Activated naive CD4-positive, alpha-beta T cell (primary cell): ENCODE measurements around the gene PROSER2.

ENCODE experiments used
- DNase-seq, 4 experiments: peaks; one replicate each; lab custom pipeline; 2025; lab: John Stamatoyannopoulos, UW

Gene PROSER2

DNA sequence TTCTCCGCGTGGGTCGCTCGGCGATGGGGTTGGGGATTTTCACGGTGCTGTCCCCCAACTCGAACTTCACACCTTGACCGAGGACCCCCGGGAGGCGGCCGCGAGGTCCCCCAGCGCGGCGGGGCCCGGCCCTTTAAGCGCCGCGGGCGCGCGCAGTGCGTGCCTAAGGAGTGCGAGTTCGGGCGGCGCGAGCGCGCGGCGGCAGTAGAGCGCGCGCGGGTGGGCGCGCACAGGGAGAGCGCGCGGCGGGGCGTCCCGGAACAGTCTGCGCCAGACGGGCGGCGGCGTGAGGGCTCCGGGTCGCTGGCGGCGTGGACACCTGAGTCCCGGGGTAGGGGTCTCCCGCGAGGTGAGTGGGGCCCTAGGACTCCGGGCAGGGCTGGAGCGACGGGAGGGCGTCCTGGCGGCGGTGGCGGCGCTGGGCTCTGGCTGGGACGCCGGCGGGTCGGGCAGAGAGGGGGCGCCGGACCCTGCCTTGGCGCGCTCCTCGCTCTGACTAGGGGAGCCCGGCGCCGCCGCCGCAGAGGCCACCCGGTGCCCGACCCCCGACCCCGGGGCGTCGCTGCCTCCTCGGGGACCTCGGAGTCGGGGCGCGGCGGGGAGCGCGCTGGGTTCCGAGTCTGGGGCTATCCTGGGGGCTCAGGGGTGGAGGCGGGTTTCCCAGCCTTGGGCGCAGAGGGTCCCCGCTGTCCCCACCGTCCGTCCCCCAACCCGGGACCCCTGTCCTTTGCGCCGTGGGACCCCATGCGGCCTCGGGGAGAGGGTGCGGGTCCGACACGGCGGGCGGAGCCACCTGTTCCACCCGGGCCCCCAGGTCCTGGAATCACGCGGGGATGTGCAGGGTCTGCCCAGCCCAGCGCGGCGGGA lies at the start of gene PROSER2:
Gene PROSER2 (plus strand): TSS at position 235 of the 867 bp plus-strand sequence. CDS start 28,722 bp downstream, outside the sequence.
- DNase-seq: peak in 2 of 4 experiments; percentile 8 to 21

DNA sequence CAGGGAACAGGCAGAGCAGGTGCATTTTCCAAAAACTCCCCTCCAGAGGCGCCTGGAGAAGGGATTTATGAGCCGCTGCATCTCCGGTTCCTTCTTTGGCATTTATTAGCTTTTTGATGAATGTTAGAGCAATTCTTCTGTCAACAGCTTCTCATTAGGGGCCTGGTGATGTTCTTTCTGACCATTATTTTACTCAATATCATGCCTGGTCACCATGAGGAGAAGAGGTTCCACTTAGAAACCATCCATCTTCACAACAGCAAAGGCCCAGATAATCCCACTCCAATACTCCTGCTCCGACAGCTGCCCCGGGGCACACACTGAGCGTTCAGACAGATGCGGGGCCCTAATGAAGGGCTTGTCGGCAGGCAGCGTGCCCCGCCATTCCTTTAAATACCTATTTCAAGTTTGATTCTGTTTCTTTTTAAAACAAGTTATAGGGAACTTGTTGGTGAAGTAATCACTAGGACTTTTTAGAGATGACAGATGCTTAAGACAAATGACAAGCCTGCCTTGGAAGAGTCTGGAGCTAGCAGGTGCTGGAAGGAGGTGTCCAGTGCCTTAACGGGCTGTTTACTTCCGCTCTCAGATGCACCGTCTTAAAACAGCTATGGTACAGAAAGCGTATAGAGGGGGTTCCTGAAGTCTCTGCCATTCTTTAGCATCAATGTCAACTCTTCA lies 49.3 kb upstream of the PROSER2 start:
- DNase-seq: no peak

- DNase-seq: no peak
Observed at GRCh38 chr10:11775412-11775811, 47.7 kb upstream of the PROSER2 start.

DNA sequence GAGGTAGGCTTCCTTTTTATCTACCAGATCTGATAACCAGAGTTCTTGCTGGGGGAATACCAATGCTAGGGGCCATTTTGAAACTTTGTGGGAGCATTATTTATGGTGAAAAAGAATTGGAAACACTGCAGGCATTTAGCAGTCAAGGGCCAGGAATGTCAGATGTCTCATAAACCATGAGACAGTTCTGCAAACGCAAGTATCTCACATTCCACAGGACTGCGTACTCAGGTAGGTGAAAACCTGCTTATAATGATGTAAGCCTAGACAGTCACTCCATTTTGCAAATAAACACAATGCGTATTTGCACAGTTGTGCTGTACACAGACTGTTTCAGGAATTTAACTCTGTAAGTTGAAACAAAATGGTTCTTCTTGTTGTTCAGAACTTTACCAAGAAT lies 47.1 kb upstream of the PROSER2 start:
- no peak for DNase-seq

DNA sequence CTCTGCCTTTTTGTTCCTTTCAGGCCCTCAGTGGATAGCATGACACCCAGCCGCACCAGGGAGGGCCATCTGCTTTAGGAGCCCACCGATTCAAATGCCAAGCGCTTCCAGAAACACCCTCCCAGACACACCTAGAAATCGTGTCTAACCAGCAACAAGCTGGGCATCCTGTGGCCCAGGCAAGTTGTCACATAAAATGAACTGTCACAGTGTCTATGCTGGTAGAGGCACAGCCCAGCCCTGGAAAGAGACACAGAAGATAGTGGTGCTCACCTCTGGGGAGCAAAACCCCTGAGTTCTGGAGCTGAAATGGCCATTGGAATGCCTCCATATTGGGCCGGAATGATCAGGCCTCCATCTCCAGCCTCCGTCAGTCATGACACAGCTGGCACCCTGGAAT lies 42.0 kb upstream of the PROSER2 start:
- DNase-seq: no peak

- no peak for DNase-seq
Observed at GRCh38 chr10:11782793-11783557, 40.2 kb upstream of the PROSER2 start.

GRCh38 chr10:11783558-11783865 lies 39.6 kb upstream of the PROSER2 start:
- DNase-seq: no peak

- DNase-seq: no peak
Observed at GRCh38 chr10:11787374-11787773, 35.8 kb upstream of the PROSER2 start.

- no peak for DNase-seq
Observed at GRCh38 chr10:11787846-11788245, 35.3 kb upstream of the PROSER2 start.

GRCh38 chr10:11789306-11789705 lies 33.9 kb upstream of the PROSER2 start:
- no peak for DNase-seq

DNA sequence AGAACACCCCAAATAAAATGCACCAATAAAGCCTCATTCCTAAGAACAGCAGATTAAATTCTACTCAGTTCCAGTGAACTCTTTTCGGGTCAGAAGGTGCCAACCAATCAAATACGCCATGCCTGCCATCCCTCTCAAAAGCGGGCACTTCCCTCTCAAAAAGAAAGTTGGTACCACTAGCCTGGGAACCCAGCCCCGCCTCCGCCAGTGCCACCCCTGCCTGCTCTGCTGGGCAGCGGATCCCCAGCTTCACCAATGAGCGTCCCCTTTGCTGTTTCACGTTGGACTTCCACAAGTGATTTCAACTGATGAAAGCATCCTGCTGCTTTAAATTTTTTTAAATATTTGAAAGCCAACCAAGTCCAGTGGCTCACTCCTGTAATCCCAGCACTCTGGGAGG lies 33.2 kb upstream of the PROSER2 start:
- no peak for DNase-seq

DNA sequence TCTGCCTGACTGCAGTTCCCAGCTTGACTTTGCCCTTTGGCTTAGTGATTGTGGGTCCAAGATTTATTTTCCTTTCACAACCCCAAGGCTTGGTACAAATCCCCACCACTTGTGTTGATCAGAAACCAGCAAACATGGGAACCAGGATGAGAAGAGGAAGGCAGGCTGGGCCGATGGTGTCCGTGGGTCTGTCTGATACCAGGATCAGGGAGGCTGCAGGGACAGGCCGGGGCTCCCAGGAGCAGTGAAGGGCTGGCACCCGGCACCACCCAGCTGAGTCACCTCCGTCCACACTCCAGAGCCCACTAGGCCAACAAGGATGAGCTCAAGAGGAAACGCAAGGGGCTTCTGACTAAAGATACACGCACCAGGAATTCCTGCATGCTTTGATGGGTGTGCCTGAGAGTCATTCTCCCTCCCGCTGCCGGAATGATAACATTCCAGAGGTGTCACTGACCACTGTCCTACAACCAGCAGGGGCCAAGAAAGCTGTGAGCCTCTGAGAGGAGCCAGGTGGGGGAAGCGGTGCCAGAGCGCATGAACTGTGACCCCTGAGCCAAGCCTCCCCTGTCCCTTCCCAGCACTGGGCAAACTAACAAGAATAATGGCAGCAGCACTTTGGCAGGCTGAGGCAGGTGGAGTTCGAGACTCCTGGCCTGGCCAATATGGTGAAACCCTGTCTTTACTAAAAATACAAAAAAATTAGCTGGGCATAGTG lies 29.2 kb upstream of the PROSER2 start:
- no peak for DNase-seq

DNA sequence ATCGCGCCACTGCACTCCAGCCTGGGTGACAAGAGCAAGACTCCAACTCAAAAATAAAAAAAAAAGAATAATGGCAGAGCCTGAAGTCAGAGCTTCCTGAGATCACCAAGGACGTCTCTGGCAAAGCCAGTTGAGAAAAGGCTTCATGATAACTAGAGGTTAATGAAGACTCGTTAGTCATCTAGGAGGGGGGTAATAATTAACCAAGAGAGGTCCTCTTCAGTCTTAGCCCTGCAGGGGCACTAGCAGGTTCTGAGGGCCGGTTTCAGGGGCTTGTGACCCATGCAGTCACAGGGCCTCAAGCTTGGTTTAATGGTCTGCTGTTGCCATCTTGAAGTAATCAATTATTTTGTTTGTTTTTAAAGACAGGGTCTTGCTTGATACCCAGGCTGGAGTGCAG lies 28.6 kb upstream of the PROSER2 start:
- no peak for DNase-seq

DNA sequence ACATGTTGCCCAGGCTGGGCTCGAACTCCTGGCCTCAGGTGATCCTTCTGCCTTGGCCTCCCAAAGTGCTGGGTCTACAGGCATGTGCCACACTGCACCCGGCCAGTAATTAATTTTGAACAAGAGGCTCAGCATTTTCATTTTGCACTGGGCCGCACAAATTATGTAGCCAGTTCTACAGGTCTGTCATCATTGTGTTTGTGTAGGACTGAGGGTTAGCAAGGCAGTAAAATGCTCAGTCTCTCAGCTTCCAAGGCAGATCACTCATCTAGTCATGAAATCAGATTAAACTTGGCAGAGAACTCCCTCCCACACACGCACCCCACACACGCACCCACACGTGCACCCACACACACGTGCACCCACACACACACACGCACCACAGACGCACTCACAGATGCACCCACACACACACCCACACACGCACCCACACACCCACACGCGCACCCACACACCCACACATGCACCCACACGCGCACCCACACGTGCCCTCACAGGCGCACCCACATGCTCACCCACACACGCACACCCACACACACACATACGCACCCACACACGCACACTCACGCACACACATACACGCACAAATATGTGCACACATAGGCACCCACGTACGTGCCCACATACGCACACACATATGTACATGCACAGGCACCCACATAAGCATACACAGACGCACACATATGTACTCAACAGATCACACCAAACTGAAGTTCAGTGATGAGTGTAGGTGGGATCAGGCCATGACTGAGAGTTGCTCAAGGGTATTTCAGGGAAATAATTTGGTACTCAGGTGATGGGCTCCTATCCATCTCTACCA lies 27.8 kb upstream of the PROSER2 start:
- no peak for DNase-seq

DNA sequence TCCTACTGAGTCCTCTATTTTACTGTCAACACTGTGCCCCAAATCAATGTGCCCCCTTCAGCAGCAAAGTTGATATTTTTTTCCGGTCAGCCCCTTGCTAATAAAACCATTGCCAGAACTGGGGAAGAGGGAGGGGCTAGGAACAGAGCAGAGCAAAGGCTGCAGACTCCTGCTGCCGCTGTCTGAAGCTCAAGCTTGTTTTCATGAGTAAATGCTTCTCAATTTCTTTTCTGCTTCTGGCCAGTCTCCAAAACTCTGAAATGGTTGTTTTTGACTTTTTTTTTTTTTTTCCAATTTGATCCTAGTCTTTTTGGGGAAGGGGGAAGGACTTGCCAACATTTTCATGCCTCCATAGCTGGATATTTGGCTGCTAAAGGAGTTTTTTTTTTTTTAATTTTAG lies 26.7 kb upstream of the PROSER2 start:
- DNase-seq: no peak

- no peak for DNase-seq
Observed at GRCh38 chr10:11797281-11797680, 25.9 kb upstream of the PROSER2 start.

DNA sequence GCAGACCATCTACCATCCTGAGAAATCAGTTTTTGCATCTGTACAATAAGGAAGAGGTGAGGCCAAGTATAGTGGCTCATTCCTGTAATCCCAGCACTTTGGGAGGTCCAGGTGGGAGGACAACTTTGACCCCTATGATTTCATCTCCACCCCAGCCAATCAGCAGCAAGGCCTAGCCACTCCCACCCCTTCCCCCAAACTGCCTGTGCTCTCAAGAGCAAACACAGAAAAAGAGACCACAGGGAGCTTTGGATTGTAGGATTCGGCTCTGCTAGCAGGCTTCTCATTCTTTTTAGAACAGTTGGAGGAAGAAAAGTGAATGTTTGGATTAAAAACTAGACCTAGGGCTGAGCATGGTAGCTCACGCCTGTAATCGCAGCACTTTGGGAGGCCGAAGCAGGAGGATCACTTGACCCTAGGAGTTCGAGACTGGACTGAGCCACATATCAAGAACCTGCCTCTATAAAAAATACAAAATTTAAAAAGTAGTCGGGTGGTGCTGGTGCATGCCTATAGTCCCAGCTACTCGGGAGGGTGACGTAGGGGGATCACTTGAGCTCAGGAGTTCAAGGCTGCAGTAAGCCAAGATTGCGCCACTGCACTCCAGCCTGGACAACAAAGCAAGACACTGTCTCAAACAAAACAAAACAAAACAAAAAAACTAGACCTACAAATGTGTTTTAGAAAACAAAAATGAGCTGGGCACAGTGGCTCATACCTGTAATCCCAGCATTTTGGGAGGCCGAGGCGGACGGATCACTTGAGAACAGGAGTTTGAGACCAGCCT lies 25.1 kb upstream of the PROSER2 start:
- no peak for DNase-seq

- no peak for DNase-seq
Observed at GRCh38 chr10:11798845-11799735, 24.1 kb upstream of the PROSER2 start.

DNA sequence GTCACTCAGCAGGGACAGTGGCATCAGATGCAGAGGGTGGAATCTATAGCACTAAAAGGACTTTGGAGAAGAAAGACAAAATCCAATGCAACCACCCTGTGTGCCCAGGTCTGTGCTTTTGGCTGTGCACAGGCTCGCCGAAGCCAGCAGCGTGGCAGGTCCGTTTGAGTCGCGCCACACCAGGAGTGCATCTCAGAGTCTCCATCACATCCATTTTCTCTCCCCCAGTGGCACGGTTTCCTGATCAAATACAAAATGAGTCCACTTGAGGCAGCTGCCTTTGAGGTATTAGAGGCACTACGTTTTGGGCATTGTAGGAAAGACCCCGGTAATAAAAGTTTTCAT lies 23.4 kb upstream of the PROSER2 start:
- no peak for DNase-seq

DNA sequence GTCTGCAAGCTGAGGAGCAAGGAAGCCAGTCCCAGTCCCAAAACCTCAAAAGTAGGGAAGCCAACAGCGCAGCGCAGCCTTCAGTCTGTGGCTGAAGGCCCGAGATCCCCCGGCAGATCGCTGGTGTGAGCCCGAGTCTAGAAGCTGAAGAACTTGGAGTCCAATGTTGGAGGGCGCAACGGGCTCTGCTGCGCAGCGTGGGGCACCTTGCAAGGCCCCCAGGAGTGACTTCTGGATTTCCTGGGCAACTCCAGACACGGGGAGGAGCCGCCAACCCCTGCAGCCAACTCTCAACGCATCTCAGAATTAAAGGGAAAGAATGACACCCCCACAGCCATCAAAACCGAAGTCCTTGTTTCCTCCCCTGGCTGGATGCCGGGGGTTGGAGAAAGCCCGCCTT lies 18.8 kb upstream of the PROSER2 start:
- DNase-seq: no peak
